ENCODE measurements around the gene TAF3.

DNA sequence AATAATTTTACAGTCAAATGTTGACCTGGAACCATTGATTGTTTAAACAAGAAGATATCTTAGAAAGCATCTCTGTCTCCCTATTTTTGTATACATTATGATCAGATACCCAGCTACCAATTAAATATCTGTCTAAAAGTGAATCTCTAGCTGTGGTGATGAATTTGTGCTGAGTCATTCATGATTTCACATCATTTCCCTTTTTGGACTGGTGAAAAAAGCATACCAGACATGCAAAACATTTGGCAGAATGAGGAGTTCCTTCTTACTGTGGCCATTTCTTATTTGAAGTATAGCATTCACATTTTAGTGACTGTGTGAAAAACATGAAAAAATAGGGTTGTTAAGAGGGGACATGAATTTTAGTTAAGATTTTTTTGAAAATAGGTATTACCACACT lies 138.2 kb downstream of the TAF3 start:
- TF ChIP-seq, protein P1, sequence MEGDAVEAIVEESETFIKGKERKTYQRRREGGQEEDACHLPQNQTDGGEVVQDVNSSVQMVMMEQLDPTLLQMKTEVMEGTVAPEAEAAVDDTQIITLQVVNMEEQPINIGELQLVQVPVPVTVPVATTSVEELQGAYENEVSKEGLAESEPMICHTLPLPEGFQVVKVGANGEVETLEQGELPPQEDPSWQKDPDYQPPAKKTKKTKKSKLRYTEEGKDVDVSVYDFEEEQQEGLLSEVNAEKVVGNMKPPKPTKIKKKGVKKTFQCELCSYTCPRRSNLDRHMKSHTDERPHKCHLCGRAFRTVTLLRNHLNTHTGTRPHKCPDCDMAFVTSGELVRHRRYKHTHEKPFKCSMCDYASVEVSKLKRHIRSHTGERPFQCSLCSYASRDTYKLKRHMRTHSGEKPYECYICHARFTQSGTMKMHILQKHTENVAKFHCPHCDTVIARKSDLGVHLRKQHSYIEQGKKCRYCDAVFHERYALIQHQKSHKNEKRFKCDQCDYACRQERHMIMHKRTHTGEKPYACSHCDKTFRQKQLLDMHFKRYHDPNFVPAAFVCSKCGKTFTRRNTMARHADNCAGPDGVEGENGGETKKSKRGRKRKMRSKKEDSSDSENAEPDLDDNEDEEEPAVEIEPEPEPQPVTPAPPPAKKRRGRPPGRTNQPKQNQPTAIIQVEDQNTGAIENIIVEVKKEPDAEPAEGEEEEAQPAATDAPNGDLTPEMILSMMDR (IDR thresholded peaks at IDR 0.05), result no peak
- TF ChIP-seq POLR2A (IDR thresholded peaks at IDR 0.05), result no peak
